ENCODE results near the gene NR4A3. TPM values are rescaled to one million over a fixed set of nuclear protein-coding genes. Genes with fewer than 3 reads are reported as not detected.
A peak's percentile ranks its signal among the peaks of the same experiment; 100 is the strongest.

Gene NR4A3
- polyA plus RNA-seq, 1 donor: 0.18 TPM

- DNase-seq: no peak
These were observed 54.5 kb downstream of the NR4A3 start for GRCh38 chr9:99876190-99876589.

- DNase-seq: no peak
These were observed 57.0 kb downstream of the NR4A3 start for GRCh38 chr9:99878651-99879050.

GRCh38 chr9:99881769-99882168 lies 60.1 kb downstream of the NR4A3 start:
- no peak for DNase-seq

DNA sequence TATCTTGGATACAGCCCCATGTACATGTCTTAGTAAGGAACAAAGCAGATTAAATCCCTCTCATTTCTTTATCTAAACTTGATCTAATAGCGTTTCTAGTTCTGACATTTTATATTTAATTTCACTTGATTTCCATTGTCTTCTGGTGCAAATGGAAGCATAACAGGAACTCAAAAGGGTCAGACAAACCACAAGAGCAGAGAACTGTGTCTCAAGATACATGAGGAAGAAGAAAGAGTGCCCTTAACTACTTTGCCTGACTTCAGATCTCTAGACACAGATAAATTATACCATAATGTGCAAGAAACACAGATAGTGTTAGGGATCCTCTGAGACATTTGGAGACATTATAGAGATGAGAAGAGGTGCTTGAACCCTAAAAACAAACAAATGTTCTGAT lies 64.1 kb downstream of the NR4A3 start:
- no peak for DNase-seq

DNA sequence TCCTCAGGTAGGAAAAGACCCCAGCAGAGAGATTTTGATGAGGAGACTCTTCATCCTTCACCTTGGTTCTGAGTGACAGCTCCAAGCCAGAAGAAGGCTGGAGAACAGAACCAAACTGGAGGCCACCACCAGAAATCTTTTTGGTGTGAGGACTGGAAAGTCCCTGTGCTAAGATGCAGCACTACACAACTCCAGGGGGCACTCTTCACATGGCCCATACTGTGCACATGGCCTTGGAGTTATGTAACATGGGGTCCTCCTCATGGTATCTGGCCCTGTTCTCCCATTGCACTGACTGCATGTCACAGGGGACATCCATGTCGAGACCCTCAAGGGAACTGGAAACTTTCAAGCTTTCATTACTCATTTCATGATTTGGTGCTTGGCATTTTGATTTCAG lies 67.4 kb downstream of the NR4A3 start:
- no peak for DNase-seq

- no peak for DNase-seq
These were observed 73.1 kb downstream of the NR4A3 start for GRCh38 chr9:99894826-99895225.

DNA sequence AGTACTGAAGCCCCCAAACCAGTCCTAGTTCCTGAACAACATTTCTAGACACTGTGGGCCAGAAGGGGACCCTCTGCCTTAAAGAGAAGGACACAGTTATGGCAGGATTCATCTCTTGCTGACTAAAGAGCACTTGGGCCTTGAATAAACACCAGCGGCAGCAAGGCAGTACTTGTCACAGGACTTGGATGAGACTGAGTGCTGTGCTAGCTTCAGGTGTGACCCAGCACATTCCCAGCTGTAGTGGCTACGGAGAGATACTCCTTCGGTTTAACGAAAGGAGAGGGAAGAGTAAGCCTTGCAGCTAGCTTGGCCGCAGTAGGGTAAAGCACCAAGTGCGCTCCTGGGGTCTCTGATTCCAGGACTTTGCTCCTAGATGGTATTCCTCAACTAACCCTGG lies 73.8 kb downstream of the NR4A3 start:
- no peak for DNase-seq

- DNase-seq: no peak
These were observed 74.4 kb downstream of the NR4A3 start for GRCh38 chr9:99896119-99896518.

DNA sequence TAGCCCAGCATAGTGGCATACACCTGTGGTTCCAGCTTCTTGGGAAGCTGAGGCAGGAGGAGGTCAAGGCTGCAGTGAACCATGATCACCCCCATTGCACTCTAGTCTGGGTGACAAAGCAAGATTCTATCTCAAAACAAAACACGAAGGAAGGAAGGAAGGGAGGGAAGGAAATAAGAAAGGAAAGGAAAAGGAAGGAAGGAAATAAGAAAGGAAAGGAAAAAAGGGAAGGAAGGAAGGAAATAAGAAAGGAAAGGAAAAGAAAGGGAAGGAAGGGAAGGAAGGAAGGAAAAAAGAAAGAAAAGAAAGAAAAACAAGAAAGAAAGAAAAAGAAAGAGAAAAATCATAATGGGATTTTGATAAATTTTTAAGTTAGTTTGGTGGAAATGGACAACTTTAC lies 81.7 kb downstream of the NR4A3 start:
- DNase-seq: no peak

GRCh38 chr9:99905833-99906402 lies 84.2 kb downstream of the NR4A3 start:
- no peak for DNase-seq

GRCh38 chr9:99906403-99907207 lies 84.9 kb downstream of the NR4A3 start, which contains the start of gene STX17:
TSS of gene STX17 (plus strand) at chr9:99906654. CDS start at chr9:99915240, 8,586 bp downstream.
- peak; percentile 79 for DNase-seq

DNA sequence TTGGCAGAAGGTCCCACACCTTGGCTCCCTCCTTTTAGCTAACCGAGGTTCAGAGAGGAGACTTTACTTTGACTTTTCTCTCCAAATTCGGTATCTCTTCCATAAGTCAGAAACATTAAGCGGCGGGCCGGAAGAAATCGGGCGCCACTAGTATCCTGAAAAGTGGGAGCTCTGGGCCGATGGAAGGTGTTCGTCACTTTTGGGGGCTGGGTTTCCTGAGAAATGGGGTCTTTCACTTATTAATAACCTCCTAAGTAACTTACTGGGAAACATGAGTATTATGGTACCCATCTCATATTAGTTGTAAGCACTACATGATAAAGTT lies 85.5 kb downstream of the NR4A3 start:
- no peak for DNase-seq

DNA sequence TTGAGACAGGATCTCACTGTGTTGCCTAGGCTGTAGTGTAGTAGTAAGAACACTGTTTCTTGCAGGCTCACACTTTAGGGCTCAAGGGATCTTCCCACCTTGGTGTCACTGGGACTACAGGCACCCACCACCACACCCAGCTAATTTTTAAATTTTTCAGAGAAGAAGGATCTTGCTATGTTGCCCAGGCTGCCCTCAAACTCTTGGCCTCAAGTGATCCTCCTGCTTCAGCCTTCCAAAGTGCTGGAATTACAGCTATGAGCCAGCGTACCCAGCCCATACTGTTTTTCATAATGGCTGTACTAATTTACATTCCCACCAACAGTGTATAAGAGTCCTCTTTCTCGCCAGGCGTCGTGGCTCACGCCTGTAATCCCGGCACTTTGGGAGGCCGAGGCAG lies 89.9 kb downstream of the NR4A3 start:
- DNase-seq: no peak

Other genes with a start within 250 kb of the NR4A3 start
- 42.5 TPM for gene STX17, start 84.8 kb downstream of the NR4A3 start, polyA plus RNA-seq (ENCODE audit: insufficient read length)

Measured in left kidney (tissue), 2 donors.